Brain microvascular endothelial cell (primary cell): ENCODE data around the gene NIPAL4.
"Not testable (repeated sequence)": the region's sequence is repeated elsewhere in the genome, so short reads cannot be mapped to it uniquely, and the experiment has no call there.

Experiments used
- DNase-seq: peaks from one replicate; pipeline ENCODE4 v3.0.0-alpha.2; 2020
- H3K27ac ChIP-seq: fragments of 250-450 bp; sonication (Bioruptor Pico); 2 replicates; pipeline ENCODE4 v1.5.1; 2020; ENCODE audit warnings: mild to moderate bottlenecking, moderate library complexity
- H3K27me3 ChIP-seq: fragments of 250-450 bp; sonication (Bioruptor Pico); replicated peaks from 2 replicates; pipeline ENCODE4 v1.5.1; 2020; ENCODE audit warnings: mild to moderate bottlenecking
- H3K36me3 ChIP-seq: fragments of 250-450 bp; sonication (Bioruptor Pico); replicated peaks from 2 replicates; pipeline ENCODE4 v1.5.1; 2020; ENCODE audit warnings: mild to moderate bottlenecking
- H3K4me3 ChIP-seq: 2 replicates; pipeline ENCODE4 v1.5.1; 2011; ENCODE audit warnings: low read depth, mild to moderate bottlenecking, control low read depth, low read length, moderate library complexity
- in situ Hi-C: cut with HindIII; loops from 2 replicates; pipeline ENCODE4 v1.10.0; 2017; ENCODE audit warnings: low sequenced_read_pairs, low pct_ligation_motif_present
- TF ChIP-seq, protein P1 (sequence below): IDR thresholded peaks from 2 replicates; pipeline ENCODE4 v1.5.1; 2011; ENCODE audit warnings: low read depth, mild to moderate bottlenecking, moderate library complexity, low read length, control low read depth, inconsistent platforms; ENCODE audit errors: missing control alignments

NIPAL4 gene

DNA sequence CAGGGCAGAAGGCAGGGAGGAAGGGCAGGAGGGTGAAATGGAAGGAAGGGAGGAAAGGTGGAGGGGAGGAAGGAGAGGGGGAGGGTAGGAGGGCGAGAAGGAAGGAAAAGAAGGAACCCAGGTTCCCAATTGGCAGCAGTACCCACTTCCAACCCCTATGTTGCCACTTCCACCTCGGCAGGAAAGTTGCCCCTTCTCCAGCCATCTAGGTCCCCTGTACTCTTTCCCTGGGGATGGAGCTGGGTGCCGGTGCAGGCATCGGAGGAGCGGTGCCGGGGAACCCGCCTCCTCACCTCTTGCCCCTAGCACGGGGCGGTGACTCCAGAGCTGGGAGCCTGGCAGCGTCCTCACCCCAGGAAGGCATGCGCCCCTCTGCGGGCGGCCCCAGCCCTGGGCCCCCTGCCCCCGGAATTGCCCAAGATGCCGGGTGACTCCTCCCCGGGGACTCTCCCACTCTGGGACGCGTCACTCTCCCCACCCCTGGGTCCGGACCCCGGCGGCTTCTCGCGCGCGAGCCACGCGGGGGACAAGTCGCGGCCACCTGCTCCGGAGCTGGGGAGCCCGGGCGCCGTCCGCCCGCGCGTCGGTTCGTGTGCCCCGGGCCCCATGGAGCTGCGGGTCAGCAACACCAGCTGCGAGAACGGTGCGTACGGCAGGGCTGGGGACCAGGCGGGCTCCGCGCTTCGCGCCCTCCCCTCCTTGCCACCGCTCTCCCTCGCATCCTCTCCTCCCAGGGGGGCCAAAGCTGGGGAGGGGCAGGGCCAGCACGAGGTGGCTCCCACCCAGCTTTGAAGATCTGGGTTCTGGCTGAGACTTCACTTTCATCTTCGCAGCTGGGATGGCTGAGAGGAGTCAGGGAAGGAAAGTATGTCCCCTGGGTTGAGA, at the start of gene NIPAL4:
Gene NIPAL4, plus strand, starts transcription at position 499 of the 885 bp plus-strand sequence. Its CDS starts 108 bp downstream, at position 607.
- DNase-seq = no peak
- in situ Hi-C loops = no loop called here
- H3K36me3 ChIP-seq = no peaks in the 10 kb centered on the region
- H3K27ac ChIP-seq = no peak within 1 kb of the TSS
- H3K27me3 ChIP-seq = no peaks in the 10 kb centered on the region
- H3K4me3 ChIP-seq = peak within 1 kb of the TSS; percentile 51
- TF ChIP-seq, protein P1, sequence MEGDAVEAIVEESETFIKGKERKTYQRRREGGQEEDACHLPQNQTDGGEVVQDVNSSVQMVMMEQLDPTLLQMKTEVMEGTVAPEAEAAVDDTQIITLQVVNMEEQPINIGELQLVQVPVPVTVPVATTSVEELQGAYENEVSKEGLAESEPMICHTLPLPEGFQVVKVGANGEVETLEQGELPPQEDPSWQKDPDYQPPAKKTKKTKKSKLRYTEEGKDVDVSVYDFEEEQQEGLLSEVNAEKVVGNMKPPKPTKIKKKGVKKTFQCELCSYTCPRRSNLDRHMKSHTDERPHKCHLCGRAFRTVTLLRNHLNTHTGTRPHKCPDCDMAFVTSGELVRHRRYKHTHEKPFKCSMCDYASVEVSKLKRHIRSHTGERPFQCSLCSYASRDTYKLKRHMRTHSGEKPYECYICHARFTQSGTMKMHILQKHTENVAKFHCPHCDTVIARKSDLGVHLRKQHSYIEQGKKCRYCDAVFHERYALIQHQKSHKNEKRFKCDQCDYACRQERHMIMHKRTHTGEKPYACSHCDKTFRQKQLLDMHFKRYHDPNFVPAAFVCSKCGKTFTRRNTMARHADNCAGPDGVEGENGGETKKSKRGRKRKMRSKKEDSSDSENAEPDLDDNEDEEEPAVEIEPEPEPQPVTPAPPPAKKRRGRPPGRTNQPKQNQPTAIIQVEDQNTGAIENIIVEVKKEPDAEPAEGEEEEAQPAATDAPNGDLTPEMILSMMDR = no peak

DNA sequence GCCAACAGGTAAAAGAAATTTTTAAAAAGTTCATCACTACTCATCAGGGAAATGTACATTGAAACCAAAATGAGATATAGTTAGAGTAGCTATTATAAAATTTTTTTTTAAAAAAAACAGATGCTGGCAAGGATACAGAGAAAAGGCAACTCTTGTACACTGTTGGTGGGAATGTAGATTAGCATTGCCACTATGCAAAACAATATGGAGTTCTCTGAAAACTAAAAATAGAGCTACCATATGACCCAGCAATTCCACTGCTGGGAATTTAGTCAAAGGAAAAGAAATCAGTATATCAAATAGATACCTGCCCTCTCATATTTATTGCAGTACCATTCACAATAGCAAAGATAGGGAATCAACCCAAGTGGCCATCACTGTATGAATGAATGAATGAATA, 44.2 kb upstream of the NIPAL4 start:
- DNase-seq = no peak
- H3K27ac ChIP-seq = no peak overlapping the region
- TF ChIP-seq, protein P1 = no peak
- H3K4me3 ChIP-seq = no peak overlapping the region
- H3K36me3 ChIP-seq = no peaks in the 10 kb centered on the region
- no peaks in the 10 kb centered on the region for H3K27me3 ChIP-seq
- in situ Hi-C loops = no loop called here

DNA sequence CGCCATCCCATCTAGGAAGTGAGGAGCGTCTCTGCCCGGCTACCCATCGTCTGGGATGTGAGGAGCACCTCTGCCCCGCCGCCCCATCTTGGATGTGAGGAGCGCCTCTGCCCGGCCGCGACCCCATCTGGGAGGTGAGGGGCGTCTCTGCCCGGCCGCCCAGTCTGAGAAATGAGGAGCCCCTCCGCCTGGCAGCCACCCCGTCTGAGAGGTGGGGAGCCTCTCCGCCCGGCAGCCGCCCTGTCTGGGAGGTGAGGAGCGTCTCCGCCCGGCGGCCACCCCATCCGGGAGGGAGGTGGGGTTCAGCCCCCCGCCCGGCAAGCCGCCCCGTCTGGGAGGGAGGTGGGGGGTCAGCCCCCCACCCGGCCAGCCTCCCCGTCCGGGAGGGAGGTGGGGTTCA, 40.5 kb upstream of the NIPAL4 start:
- H3K36me3 ChIP-seq, H3K4me3 ChIP-seq, H3K27me3 ChIP-seq, in situ Hi-C loops, H3K27ac ChIP-seq, DNase-seq: not testable (repeated sequence)

DNA sequence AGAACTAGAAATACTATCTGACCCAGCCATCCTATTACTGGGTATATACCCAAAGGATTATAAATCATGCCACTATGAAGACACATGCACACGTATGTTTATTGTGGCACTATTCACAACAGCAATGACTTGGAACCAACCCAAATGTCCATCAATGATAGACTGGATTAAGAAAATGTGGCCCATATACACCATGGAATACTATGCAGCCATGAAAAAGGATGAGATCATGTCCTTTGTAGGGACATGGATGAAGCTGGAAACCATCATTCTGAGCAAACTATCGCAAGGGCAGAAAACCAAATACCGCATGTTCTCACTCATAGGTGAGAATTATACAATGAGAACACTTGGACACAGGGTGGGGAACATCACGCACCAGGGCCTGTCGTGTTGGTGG, 30.1 kb upstream of the NIPAL4 start:
- DNase-seq, H3K4me3 ChIP-seq, H3K27me3 ChIP-seq, H3K36me3 ChIP-seq, in situ Hi-C loops, H3K27ac ChIP-seq: not testable (repeated sequence)

DNA sequence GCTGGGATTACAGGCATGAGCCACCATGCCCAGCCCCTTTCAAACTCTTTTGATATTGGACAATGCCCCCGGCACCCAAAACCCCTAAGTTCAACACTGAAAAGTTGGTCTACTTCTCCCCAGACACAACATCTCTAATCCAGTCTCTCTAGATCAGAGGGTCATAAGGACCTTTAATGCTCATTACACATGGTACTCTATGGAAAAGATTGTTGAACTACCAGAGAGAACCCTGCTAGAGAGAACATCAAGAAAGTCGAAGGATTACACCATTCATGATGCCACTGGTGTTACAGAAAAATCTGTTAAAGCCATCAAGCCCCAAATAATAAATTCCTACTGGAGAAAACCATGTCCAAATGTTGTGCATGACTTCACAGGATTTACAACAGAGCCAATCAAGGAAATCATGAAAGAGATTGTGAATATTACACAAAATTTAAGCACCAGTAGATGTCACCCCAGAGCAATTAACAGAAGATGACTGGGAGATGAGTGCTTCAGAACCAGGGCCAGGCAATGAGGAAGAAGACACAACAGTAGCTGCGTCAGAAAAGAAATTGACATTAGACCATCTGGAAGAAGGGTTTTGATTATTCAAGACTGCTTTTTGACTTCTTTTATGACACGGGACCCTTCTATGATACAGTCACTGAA, 28.3 kb upstream of the NIPAL4 start:
- no peaks in the 10 kb centered on the region for H3K36me3 ChIP-seq
- no peaks in the 10 kb centered on the region for H3K27me3 ChIP-seq
- H3K27ac ChIP-seq = no peak overlapping the region
- in situ Hi-C loops = no loop called here
- DNase-seq = peak; percentile 61
- TF ChIP-seq, protein P1 = peak; percentile 50
- H3K4me3 ChIP-seq = no peak overlapping the region

DNA sequence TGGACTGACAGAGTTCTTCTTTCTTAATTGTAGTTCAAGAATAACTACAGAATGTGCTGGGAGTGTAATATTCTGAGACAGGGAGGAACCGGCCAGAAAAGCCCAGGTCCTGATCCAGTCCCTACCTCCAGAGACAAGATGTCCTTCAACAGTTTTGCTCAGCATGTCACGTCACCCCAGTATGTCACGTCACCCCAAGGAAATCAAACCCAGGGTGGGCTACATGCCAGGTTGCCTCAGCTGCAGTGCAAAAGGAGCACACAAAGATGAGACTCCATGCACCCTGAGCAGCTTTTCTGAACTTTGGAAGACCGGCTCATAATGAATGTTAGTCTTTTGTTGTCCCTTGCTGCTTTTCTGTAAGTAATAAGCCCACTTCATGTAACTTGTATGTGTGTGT, 25.9 kb upstream of the NIPAL4 start:
- Histone ChIP-seq H3K27me3 (no peaks in the 10 kb centered on the region), H3K4me3 (no peak overlapping the region), H3K36me3 (no peaks in the 10 kb centered on the region), H3K27ac (no peak overlapping the region)
- TF ChIP-seq, protein P1 = no peak
- no peak for DNase-seq
- in situ Hi-C loops = no loop called here
